Gastrocnemius medialis (tissue), 4 donors: Measurements from ENCODE around the gene KLHL8.

ENCODE experiments used
- CTCF ChIP-seq, 5 experiments: fragments of 450-650 bp in 3 of 5; fragments of 200-600 bp in 2 of 5; sonication (generic) in 2 of 5; IDR thresholded peaks in 4 of 5; conservative IDR thresholded peaks in 1 of 5; 1 replicate in 4 of 5; 2 replicates in 1 of 5; pipeline ENCODE4 v1.5.1; 2016 to 2019; ENCODE audit warnings: antibody characterized with exemption in 5 of 5, mild to moderate bottlenecking in 3 of 5, moderate library complexity in 3 of 5
- POLR2A ChIP-seq, 2 donors: fragments of 450-650 bp; IDR thresholded peaks; one replicate each; pipeline ENCODE4 v1.6.1; 2017; ENCODE audit warnings: antibody characterized with exemption in 2 of 2, mild to moderate bottlenecking in 2 of 2, moderate library complexity in 2 of 2

- no peak for TF ChIP-seq POLR2A (IDR thresholded peaks at IDR 0.05)
- no peak for TF ChIP-seq CTCF (IDR thresholded peaks at IDR 0.05 in 4 of 5, conservative IDR thresholded peaks at IDR 0.05 in 1 of 5)
Measured at GRCh38 chr4:87121341-87122065, 98.9 kb downstream of the KLHL8 start.
